ENCODE data around the gene CD9.

CD9 gene

GRCh38 chr12:6163416-6164060 lies 36.7 kb upstream of the CD9 start:
- Histone ChIP-seq H3K36me3 (ENCODE audit: control insufficient read depth in 5 of 5, insufficient read depth in 5 of 5, low read length in 5 of 5) (no peaks in the 10 kb centered on the region), H3K9ac (ENCODE audit: low read length in 5 of 5) (no peak overlapping the region), H3K27me3 (ENCODE audit: control insufficient read depth in 5 of 5, insufficient read depth in 4 of 5, low read length in 5 of 5) (peaks cover 0 to 8% (median under 1%) of the 10 kb centered on the region in 5 donors), H3K27ac (ENCODE audit: low read depth, low read length) (no peak overlapping the region), H3K4me3 (ENCODE audit: low read depth in 1 of 5, low read length in 5 of 5) (no peak overlapping the region), H3K4me1 (ENCODE audit: control insufficient read depth in 5 of 5, insufficient read depth in 5 of 5, low read length in 5 of 5) (peaks cover 4 to 32% (median 22%) of the 10 kb centered on the region in 5 donors), H3K9me3 (ENCODE audit: control insufficient read depth in 5 of 5, low read length in 5 of 5) (no peaks in the 10 kb centered on the region)

GRCh38 chr12:6165395-6165794 lies 34.8 kb upstream of the CD9 start:
- H3K9me3 ChIP-seq (ENCODE audit: control insufficient read depth in 5 of 5, low read length in 5 of 5): no peaks in the 10 kb centered on the region
- H3K4me1 ChIP-seq (ENCODE audit: control insufficient read depth in 5 of 5, insufficient read depth in 5 of 5, low read length in 5 of 5): peaks cover 4 to 39% (median 24%) of the 10 kb centered on the region in 5 donors
- H3K9ac ChIP-seq (ENCODE audit: low read length in 5 of 5): no peak overlapping the region
- H3K27ac ChIP-seq (ENCODE audit: low read depth, low read length): no peak overlapping the region
- no peak overlapping the region for H3K4me3 ChIP-seq (ENCODE audit: low read depth in 1 of 5, low read length in 5 of 5)
- peaks cover 0 to 3% (median 0%) of the 10 kb centered on the region in 5 donors for H3K27me3 ChIP-seq (ENCODE audit: control insufficient read depth in 5 of 5, insufficient read depth in 4 of 5, low read length in 5 of 5)
- H3K36me3 ChIP-seq (ENCODE audit: control insufficient read depth in 5 of 5, insufficient read depth in 5 of 5, low read length in 5 of 5): no peaks in the 10 kb centered on the region

GRCh38 chr12:6166808-6167207 lies 33.4 kb upstream of the CD9 start:
- Histone ChIP-seq H3K9me3 (ENCODE audit: control insufficient read depth in 5 of 5, low read length in 5 of 5) (no peaks in the 10 kb centered on the region), H3K4me3 (ENCODE audit: low read depth in 1 of 5, low read length in 5 of 5) (no peak overlapping the region), H3K4me1 (ENCODE audit: control insufficient read depth in 5 of 5, insufficient read depth in 5 of 5, low read length in 5 of 5) (peaks cover 0 to 33% (median 15%) of the 10 kb centered on the region in 5 donors), H3K27me3 (ENCODE audit: control insufficient read depth in 5 of 5, insufficient read depth in 4 of 5, low read length in 5 of 5) (peaks cover 0 to 2% (median 0%) of the 10 kb centered on the region in 5 donors), H3K36me3 (ENCODE audit: control insufficient read depth in 5 of 5, insufficient read depth in 5 of 5, low read length in 5 of 5) (no peaks in the 10 kb centered on the region), H3K9ac (ENCODE audit: low read length in 5 of 5) (peak overlapping the region in 1 of 5 donors; percentile 1), H3K27ac (ENCODE audit: low read depth, low read length) (peak overlapping the region; percentile 65)

- Histone ChIP-seq H3K27me3 (ENCODE audit: control insufficient read depth in 5 of 5, insufficient read depth in 4 of 5, low read length in 5 of 5) (peaks cover 0 to 2% (median 0%) of the 10 kb centered on the region in 5 donors), H3K27ac (ENCODE audit: low read depth, low read length) (peak overlapping the region; percentile 65), H3K4me3 (ENCODE audit: low read depth in 1 of 5, low read length in 5 of 5) (no peak overlapping the region), H3K4me1 (ENCODE audit: control insufficient read depth in 5 of 5, insufficient read depth in 5 of 5, low read length in 5 of 5) (peaks cover 7 to 40% (median 15%) of the 10 kb centered on the region in 5 donors), H3K36me3 (ENCODE audit: control insufficient read depth in 5 of 5, insufficient read depth in 5 of 5, low read length in 5 of 5) (no peaks in the 10 kb centered on the region), H3K9ac (ENCODE audit: low read length in 5 of 5) (peak overlapping the region in 3 of 5 donors; percentile 1 to 42 (median 25)), H3K9me3 (ENCODE audit: control insufficient read depth in 5 of 5, low read length in 5 of 5) (no peaks in the 10 kb centered on the region)
These were observed 32.6 kb upstream of the CD9 start for GRCh38 chr12:6167327-6168280.

GRCh38 chr12:6171409-6172015 lies 28.7 kb upstream of the CD9 start:
- Histone ChIP-seq H3K9ac (ENCODE audit: low read length in 5 of 5) (no peak overlapping the region), H3K27ac (ENCODE audit: low read depth, low read length) (peak overlapping the region; percentile 54), H3K4me1 (ENCODE audit: control insufficient read depth in 5 of 5, insufficient read depth in 5 of 5, low read length in 5 of 5) (peaks cover 8 to 41% (median 15%) of the 10 kb centered on the region in 5 donors), H3K27me3 (ENCODE audit: control insufficient read depth in 5 of 5, insufficient read depth in 4 of 5, low read length in 5 of 5) (peaks cover 0 to 2% (median 0%) of the 10 kb centered on the region in 5 donors), H3K36me3 (ENCODE audit: control insufficient read depth in 5 of 5, insufficient read depth in 5 of 5, low read length in 5 of 5) (no peaks in the 10 kb centered on the region), H3K4me3 (ENCODE audit: low read depth in 1 of 5, low read length in 5 of 5) (no peak overlapping the region), H3K9me3 (ENCODE audit: control insufficient read depth in 5 of 5, low read length in 5 of 5) (no peaks in the 10 kb centered on the region)

GRCh38 chr12:6172086-6172485 lies 28.1 kb upstream of the CD9 start:
- H3K27ac ChIP-seq (ENCODE audit: low read depth, low read length): peak overlapping the region; percentile 54
- H3K36me3 ChIP-seq (ENCODE audit: control insufficient read depth in 5 of 5, insufficient read depth in 5 of 5, low read length in 5 of 5): no peaks in the 10 kb centered on the region

GRCh38 chr12:6172862-6173261 lies 27.3 kb upstream of the CD9 start:
- peaks cover 0 to 2% (median 0%) of the 10 kb centered on the region in 5 donors for H3K27me3 ChIP-seq (ENCODE audit: control insufficient read depth in 5 of 5, insufficient read depth in 4 of 5, low read length in 5 of 5)
- H3K9ac ChIP-seq (ENCODE audit: low read length in 5 of 5): peak overlapping the region in 1 of 5 donors; percentile 44
- no peak overlapping the region for H3K4me3 ChIP-seq (ENCODE audit: low read depth in 1 of 5, low read length in 5 of 5)
- no peaks in the 10 kb centered on the region for H3K9me3 ChIP-seq (ENCODE audit: control insufficient read depth in 5 of 5, low read length in 5 of 5)
- peak overlapping the region; percentile 54 for H3K27ac ChIP-seq (ENCODE audit: low read depth, low read length)
- no peaks in the 10 kb centered on the region for H3K36me3 ChIP-seq (ENCODE audit: control insufficient read depth in 5 of 5, insufficient read depth in 5 of 5, low read length in 5 of 5)
- peaks cover 4 to 30% (median 8%) of the 10 kb centered on the region in 5 donors for H3K4me1 ChIP-seq (ENCODE audit: control insufficient read depth in 5 of 5, insufficient read depth in 5 of 5, low read length in 5 of 5)

More at GRCh38 chr12:6172086-6172485, 28.1 kb upstream of the CD9 start:
- Histone ChIP-seq H3K4me1 (ENCODE audit: control insufficient read depth in 5 of 5, insufficient read depth in 5 of 5, low read length in 5 of 5) (peaks cover 8 to 37% (median 11%) of the 10 kb centered on the region in 5 donors), H3K9ac (ENCODE audit: low read length in 5 of 5) (peak overlapping the region in 2 of 5 donors; percentile 26 to 44), H3K4me3 (ENCODE audit: low read depth in 1 of 5, low read length in 5 of 5) (peak overlapping the region in 1 of 5 donors; percentile 17), H3K9me3 (ENCODE audit: control insufficient read depth in 5 of 5, low read length in 5 of 5) (no peaks in the 10 kb centered on the region), H3K27me3 (ENCODE audit: control insufficient read depth in 5 of 5, insufficient read depth in 4 of 5, low read length in 5 of 5) (peaks cover 0 to 2% (median 0%) of the 10 kb centered on the region in 5 donors)

GRCh38 chr12:6177642-6178358 lies 22.4 kb upstream of the CD9 start:
- H3K27ac ChIP-seq (ENCODE audit: low read depth, low read length): no peak overlapping the region
- H3K27me3 ChIP-seq (ENCODE audit: control insufficient read depth in 5 of 5, insufficient read depth in 4 of 5, low read length in 5 of 5): no peaks in the 10 kb centered on the region
- H3K36me3 ChIP-seq (ENCODE audit: control insufficient read depth in 5 of 5, insufficient read depth in 5 of 5, low read length in 5 of 5): no peaks in the 10 kb centered on the region
- no peak overlapping the region for H3K4me3 ChIP-seq (ENCODE audit: low read depth in 1 of 5, low read length in 5 of 5)
- H3K4me1 ChIP-seq (ENCODE audit: control insufficient read depth in 5 of 5, insufficient read depth in 5 of 5, low read length in 5 of 5): peaks cover 20 to 53% (median 40%) of the 10 kb centered on the region in 5 donors
- no peaks in the 10 kb centered on the region for H3K9me3 ChIP-seq (ENCODE audit: control insufficient read depth in 5 of 5, low read length in 5 of 5)
- no peak overlapping the region for H3K9ac ChIP-seq (ENCODE audit: low read length in 5 of 5)

- no peaks in the 10 kb centered on the region for H3K27me3 ChIP-seq (ENCODE audit: control insufficient read depth in 5 of 5, insufficient read depth in 4 of 5, low read length in 5 of 5)
- no peaks in the 10 kb centered on the region for H3K36me3 ChIP-seq (ENCODE audit: control insufficient read depth in 5 of 5, insufficient read depth in 5 of 5, low read length in 5 of 5)
- H3K4me1 ChIP-seq (ENCODE audit: control insufficient read depth in 5 of 5, insufficient read depth in 5 of 5, low read length in 5 of 5): peaks cover 28 to 62% (median 53%) of the 10 kb centered on the region in 5 donors
- H3K27ac ChIP-seq (ENCODE audit: low read depth, low read length): peak overlapping the region; percentile 79
- H3K9ac ChIP-seq (ENCODE audit: low read length in 5 of 5): peak overlapping the region in 2 of 5 donors; percentile 15 to 45
- H3K4me3 ChIP-seq (ENCODE audit: low read depth in 1 of 5, low read length in 5 of 5): no peak overlapping the region
- H3K9me3 ChIP-seq (ENCODE audit: control insufficient read depth in 5 of 5, low read length in 5 of 5): no peaks in the 10 kb centered on the region
These were observed 21.0 kb upstream of the CD9 start for GRCh38 chr12:6178981-6179761.

Data from subcutaneous abdominal adipose tissue (tissue), 5 donors.